Measurements from ENCODE around the gene GPR31.

Gene GPR31

GRCh38 chr6:167116109-167116837 is 41.5 kb downstream of the GPR31 start:
- no peak for DNase-seq

GRCh38 chr6:167115054-167115453 is 42.7 kb downstream of the GPR31 start:
- DNase-seq = no peak

- DNase-seq = peak; percentile 85
Observed at GRCh38 chr6:167113935-167114910, 43.6 kb downstream of the GPR31 start.

- peak; percentile 53 for DNase-seq
Observed at GRCh38 chr6:167113047-167113754, 44.6 kb downstream of the GPR31 start.

GRCh38 chr6:167112421-167112820 is 45.4 kb downstream of the GPR31 start:
- DNase-seq = peak; percentile 59

GRCh38 chr6:167111597-167111996 is 46.2 kb downstream of the GPR31 start:
- DNase-seq = peak; percentile 66

GRCh38 chr6:167109651-167110050 is 48.1 kb downstream of the GPR31 start:
- no peak for DNase-seq

- no peak for DNase-seq
Observed at GRCh38 chr6:167108278-167108677, 49.5 kb downstream of the GPR31 start.

GRCh38 chr6:167107787-167108186 is 50.0 kb downstream of the GPR31 start:
- DNase-seq = no peak

- DNase-seq = no peak
Observed at GRCh38 chr6:167106406-167106805, 51.4 kb downstream of the GPR31 start.

All from activated effector memory CD4-positive, alpha-beta T cell treated with anti-CD3 and anti-CD28 coated beads, Interleukin-2, amount 50 U/mL, for 16 hours (primary cell).